GM19467 (cell line): ENCODE results near the gene SETBP1.

ENCODE experiments used
- ATAC-seq: cut with Tn5 transposase; IDR thresholded peaks from one replicate; pipeline ENCODE4 v1.9.1; 2021; ENCODE audit warnings: mild to moderate bottlenecking, moderate library complexity; ENCODE audit not compliant: unreplicated experiment

Gene SETBP1

GRCh38 chr18:44679056-44679913 lies 1.4 kb upstream of the SETBP1 start:
- ATAC-seq = peak; percentile 94

DNA sequence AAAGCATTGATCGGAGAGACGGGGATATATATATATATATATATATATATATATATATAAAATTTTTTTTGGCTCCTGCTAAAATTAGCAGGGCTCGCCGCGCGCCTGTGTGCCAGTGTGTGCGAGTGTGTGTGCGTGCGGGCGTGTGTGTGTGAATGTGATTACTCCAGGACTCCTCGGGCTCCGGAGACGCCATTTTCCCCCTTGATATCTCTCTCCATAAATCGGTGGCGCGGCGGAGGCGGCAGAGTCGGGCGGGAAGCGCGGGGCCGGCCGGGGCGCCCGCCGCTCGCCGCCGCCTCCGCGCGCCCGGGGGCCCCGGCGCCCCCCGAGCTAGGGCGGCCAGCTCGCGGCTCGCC lies 795 bp upstream of the SETBP1 start:
- ATAC-seq = no peak

- no peak for ATAC-seq
Observed at GRCh38 chr18:44681076-44681970, 635 bp downstream of the SETBP1 start.

GRCh38 chr18:44682201-44682870 lies 1.6 kb downstream of the SETBP1 start:
- ATAC-seq = no peak

- no peak for ATAC-seq
Observed at GRCh38 chr18:44682871-44683221, 2.2 kb downstream of the SETBP1 start.

- ATAC-seq = no peak
Observed at GRCh38 chr18:44683556-44683955, 2.9 kb downstream of the SETBP1 start.

- ATAC-seq = no peak
Observed at GRCh38 chr18:44685296-44685695, 4.6 kb downstream of the SETBP1 start.

DNA sequence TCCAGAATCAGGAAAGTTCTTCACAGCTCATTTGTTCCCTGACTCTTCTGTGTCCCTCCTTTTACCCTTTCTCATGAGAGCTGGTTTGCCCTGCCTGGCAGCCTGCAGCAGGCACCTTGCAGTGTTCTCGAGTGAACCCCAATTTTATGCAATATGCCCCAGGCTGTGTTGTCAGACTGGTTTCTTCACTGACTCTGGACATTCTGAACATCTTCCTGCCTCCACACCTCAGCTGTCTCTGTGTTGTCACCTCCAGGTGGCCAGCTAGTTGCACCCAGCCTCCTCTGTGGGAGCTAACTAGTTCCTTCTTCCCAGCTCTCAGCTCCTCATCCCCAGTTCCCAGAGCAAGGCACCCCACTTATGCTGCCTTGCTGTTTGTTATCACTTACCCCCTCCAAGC lies 5.5 kb downstream of the SETBP1 start:
- no peak for ATAC-seq

GRCh38 chr18:44687421-44687820 lies 6.7 kb downstream of the SETBP1 start:
- no peak for ATAC-seq

DNA sequence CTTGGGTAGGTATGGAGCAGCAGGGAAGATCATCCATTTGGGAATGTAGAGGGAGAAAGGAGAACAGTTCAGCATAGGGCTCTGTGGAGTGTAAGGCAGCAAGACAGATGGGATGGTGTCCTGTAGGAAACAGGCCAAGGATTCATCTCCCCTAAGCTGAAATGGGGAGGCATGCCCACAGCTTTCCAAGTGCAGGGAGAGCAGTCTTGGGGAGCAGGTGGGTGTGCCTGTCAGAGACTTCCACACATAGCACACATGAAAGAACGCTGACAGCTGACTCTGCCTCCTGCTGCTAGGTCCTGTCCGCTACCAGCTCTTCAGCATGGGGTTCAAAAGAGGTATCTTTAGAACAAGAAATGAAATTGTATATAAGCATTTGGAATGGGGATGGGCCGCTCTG lies 9.0 kb downstream of the SETBP1 start:
- no peak for ATAC-seq

- ATAC-seq = no peak
Observed at GRCh38 chr18:44691148-44691925, 10.6 kb downstream of the SETBP1 start.

DNA sequence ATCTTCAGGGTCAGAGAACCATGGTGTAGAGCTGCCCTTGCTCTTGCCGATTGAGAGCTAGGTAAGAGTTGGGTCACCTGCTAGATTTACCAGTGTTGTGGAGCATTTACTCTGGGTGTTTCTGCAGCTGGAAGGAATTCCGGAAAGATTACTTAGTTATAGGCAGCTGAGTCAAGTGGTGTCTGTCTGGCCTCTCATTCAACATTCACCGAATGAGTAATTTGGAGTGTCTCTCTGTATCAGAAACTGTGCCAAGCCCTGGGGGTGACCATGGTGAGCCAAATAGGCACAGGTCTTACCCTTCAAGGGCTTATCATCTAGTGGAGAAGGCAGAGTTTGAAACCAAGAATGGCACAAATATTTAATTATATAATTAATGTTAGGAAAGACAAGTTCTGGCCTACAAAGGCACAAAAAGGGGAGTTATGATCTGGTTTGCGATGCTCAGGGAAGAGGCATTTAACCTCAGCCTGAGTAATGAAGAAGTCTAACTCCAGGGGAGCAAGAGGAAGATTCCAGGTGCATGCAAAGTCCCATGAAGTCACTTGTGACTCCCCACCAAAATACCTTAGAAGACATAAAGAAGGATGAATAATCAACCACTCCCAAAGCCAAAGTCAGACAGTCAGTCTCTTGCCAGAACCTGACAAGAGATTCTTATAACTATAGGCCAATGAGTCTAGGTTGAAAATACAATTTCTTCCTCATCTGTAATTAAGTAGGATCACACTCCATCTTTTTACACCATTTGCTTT lies 12.5 kb downstream of the SETBP1 start:
- ATAC-seq = no peak

GRCh38 chr18:44695503-44695902 lies 14.8 kb downstream of the SETBP1 start:
- no peak for ATAC-seq

DNA sequence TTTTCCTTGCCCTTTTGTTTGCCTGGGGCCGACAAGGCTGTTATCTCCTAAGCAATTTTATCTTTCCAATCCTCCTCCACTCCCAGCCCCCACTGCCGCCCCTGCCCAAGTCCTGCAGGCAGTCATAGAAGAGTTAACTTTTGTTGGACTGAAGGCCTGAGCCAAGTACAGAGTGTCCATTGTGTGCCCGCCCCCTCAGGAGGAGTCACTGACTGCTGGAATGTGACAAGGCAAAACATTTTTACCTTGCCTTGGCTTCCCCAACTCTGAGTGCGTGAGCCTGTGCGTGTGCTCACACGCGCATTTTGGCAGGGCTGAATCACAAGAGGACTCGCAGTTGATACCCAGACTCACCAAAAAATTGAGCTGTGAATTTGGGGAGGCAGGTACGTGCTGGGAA lies 16.2 kb downstream of the SETBP1 start:
- ATAC-seq = no peak

DNA sequence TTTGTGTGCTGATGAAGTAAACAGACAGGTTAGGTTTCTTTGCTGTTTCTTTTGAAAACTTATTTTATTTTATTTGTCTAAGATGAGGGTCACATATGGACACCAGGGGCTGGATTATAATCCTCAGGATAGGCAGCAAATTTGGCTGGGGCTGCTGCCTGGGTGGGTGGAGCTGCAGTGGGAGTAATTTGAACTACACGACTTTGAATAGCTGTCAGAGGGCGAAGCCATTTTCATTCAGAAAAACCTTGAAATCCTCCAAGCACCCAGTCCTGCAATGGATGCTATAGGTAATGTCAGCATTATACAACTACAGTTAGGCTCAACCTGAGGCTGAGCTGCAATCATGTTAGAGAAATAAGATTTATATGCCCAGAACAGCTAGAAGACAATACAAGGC lies 16.6 kb downstream of the SETBP1 start:
- no peak for ATAC-seq

- no peak for ATAC-seq
Observed at GRCh38 chr18:44698518-44698917, 17.8 kb downstream of the SETBP1 start.

DNA sequence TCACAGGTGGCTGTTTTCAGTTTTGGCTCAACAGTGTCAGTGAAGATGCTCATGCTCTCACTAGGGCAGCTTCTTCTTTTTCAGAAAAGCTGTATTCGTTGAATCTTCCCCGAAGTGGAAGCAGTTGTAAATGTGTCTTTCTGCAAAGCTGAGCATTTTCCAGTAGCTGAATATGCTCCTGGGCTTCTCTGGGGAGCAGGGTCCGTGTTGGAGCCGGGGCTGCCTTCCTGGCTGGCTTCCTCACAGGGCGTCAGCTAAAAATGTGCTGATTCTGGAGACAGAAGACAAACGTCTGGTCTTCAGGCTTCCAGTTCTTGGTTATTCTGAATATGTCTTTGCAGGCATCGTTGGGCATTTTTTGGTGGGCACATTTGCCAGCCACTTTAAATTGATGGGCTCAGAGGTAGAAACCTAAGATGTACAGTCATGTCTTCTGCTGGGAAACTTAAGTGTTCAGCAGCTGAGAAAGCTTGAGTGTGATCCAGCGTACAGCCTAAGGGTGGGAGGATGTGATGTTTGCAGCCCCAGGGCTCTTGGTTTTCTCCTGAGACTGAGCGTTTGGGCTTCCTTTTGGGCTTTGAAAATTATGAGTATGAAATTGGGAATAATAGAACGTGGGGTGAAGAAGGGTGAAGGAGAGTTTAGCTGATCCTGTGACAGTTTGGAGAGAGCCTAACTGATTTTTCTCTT lies 19.0 kb downstream of the SETBP1 start:
- ATAC-seq = no peak

GRCh38 chr18:44700652-44701051 lies 20.0 kb downstream of the SETBP1 start:
- ATAC-seq = peak; percentile 53

GRCh38 chr18:44701227-44701626 lies 20.5 kb downstream of the SETBP1 start:
- ATAC-seq = no peak
